HG03460 (cell line): ENCODE measurements around the gene SOCS4.
"Not testable (repeated sequence)": the region's sequence is repeated elsewhere in the genome, so short reads cannot be mapped to it uniquely, and the experiment has no call there.

Experiments
- ATAC-seq: cut with Tn5 transposase; IDR thresholded peaks from one replicate; pipeline ENCODE4 v1.9.1; 2021; ENCODE audit not compliant: unreplicated experiment

SOCS4 gene, protein sequence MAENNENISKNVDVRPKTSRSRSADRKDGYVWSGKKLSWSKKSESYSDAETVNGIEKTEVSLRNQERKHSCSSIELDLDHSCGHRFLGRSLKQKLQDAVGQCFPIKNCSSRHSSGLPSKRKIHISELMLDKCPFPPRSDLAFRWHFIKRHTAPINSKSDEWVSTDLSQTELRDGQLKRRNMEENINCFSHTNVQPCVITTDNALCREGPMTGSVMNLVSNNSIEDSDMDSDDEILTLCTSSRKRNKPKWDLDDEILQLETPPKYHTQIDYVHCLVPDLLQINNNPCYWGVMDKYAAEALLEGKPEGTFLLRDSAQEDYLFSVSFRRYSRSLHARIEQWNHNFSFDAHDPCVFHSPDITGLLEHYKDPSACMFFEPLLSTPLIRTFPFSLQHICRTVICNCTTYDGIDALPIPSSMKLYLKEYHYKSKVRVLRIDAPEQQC

DNA sequence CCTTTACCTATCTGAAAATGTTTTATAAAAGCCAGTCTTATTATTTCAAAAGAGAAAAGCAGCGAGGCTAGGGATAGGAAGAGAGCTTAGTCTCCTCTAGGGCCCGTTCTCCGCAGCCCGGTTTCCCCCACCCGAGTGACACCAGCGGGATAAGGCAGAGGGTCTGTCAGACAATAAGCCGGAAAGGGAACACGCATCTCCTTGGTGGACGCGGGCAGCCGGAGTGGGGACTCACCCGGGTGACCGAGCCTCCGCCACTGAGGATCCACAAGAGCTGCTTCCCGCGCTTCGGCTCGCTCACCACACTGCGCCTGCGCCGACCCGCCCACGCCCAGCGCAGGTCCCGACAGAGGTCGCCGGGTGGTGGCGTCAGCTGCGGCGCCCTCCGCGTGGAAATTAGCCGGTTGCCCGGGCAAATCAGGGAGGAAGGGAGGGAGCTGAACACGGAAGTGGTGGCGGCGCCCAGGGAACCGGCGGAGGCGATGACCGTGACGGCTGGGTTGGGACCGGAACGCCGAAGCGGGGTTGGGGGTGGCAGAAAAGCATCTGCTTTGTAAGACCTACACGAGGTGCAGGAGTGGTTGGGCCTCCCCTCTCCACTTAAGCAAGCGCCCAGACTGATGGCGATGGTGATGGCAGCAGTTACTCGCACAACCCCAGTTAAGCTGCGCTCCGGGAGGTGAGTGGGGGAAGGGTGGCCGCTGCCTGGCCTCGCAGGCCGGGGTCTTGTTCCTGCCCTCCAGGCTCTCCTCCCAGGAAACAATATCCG lies at the start of gene SOCS4, which contains the start of gene WDHD1:
Gene SOCS4, plus strand, starts transcription at position 444 of the 769 bp plus-strand sequence. CDS start 15,806 bp downstream, outside the sequence.
Gene WDHD1, minus strand, starts transcription at position 307 of the 769 bp plus-strand sequence. CDS start 312 bp downstream, outside the sequence.
- ATAC-seq: peak; percentile 93

DNA sequence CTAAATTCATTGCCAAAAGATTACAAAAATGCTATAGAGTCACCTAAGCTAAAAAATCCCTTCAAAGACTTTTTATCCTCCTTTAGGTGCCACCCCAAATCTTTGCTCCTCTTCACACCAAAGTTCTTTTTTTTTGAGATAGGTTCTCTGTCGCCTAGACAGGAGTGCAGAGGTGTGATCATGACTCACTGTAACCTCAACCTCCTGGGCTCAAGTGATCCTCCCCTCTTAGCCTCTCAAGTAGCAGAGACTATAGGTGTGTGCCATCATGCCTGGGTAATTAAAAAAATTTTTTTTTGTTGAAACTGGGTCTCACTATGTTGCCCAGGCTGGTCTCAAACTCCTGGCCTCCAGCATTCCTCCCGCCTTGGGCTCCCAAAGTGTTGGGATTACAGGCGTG lies 48.0 kb upstream of the SOCS4 start:
- no peak for ATAC-seq

DNA sequence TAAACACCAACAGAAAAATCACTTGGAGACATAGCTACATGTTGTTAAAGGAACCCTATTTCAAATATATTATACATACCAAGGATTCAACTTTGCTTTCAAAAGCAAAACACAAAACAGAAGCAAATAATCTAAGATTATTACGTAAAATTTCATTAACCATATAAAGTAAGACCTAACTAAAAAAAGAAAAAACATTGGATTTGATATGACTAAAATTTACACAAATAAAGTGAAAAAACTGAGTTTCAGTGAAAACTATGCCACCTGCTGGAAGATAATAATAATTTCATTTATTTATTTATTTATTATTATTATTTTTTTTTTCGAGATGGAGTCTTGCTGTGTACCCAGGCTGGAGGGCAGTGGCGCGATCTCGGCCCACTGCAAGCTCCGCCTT lies 45.3 kb upstream of the SOCS4 start:
- ATAC-seq: no peak

- ATAC-seq: no peak
These were observed 41.9 kb upstream of the SOCS4 start for GRCh38 chr14:54985156-54985555.

DNA sequence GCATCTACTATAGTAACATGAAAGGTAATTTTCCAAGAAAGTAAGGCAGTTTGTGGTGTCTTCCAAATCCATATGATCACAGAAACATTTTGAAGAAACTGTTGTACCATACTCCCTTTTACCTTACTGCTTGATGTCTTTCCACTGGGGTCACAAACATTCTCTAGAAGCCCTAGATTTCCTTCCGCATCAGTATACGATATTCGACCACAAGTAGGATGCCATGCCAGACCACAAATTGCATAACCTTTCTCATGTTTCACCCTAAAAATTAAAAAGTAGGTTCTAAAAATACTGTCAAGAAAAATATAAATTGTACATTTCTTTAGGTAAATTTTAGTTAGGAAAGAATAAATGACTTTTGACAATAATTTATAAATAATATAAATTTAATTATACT lies 26.7 kb upstream of the SOCS4 start:
- ATAC-seq: no peak

GRCh38 chr14:55005071-55005470 lies 22.0 kb upstream of the SOCS4 start:
- no peak for ATAC-seq

GRCh38 chr14:55015006-55015405 lies 12.0 kb upstream of the SOCS4 start:
- no peak for ATAC-seq

GRCh38 chr14:55019968-55020554 lies 7.0 kb upstream of the SOCS4 start:
- ATAC-seq: no peak

- ATAC-seq: not testable (repeated sequence)
These were observed 2.7 kb upstream of the SOCS4 start for GRCh38 chr14:55024365-55024764.

- ATAC-seq: no peak
These were observed 1.1 kb upstream of the SOCS4 start for GRCh38 chr14:55025948-55026347.

GRCh38 chr14:55026441-55026792 lies 619 bp upstream of the SOCS4 start:
- no peak for ATAC-seq

DNA sequence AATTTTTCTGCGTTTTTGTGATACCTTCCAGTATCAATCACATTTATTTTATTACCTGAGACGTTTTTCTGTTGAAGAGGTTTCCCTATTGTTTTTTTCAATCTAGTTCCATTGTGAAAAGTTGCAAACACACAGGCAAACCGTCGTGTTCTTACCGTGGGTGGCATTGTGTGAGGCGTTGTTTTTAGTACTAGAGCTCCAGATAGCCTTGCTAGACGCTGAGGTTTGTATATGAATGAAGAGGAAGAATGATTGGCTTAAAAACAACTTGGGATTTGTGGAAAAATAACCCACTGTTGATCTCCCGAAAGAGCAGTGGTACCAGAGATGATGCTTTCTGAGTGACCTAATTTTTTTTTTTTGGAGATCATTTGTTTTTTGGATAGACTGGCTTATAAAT lies 1.0 kb downstream of the SOCS4 start:
- no peak for ATAC-seq

GRCh38 chr14:55028476-55028875 lies 1.4 kb downstream of the SOCS4 start:
- ATAC-seq: no peak

DNA sequence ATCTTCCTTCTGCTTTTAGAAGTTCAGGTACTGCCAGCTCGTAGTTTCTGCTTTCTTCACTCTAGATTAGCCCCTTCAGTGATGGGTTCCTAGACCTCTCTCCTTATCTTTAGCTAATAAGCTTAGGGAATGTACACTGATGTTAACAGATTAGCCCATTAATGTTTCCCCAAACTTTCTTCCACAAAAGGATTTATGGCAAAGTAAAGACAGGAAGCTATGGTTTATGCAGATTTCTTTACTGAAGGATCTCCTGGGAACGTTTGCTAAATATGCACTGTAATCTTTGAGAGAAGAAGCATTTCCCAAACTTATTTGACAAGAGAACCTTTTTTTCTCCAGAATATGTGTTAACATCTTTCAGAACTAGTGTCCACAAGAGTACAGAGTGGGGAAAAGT lies 4.2 kb downstream of the SOCS4 start:
- ATAC-seq: no peak

DNA sequence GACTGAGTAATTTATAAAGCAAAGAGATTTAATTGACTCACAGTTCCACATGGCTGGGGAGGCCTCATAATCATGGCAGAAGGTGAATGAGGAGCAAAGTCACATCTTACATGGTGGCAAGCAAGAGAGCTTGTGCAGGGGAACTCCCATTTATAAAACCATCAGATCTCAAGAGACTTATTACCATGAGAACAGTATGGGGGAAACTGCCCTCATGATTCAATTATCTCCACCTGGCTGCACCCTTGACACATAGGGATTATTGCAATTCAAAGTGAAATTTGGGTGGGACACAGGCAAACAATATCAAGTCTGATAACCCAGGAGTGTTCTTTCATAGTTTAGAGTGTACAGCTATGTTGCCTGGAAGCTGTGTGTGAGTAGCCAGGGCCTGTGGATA lies 11.0 kb downstream of the SOCS4 start:
- ATAC-seq: not testable (repeated sequence)

DNA sequence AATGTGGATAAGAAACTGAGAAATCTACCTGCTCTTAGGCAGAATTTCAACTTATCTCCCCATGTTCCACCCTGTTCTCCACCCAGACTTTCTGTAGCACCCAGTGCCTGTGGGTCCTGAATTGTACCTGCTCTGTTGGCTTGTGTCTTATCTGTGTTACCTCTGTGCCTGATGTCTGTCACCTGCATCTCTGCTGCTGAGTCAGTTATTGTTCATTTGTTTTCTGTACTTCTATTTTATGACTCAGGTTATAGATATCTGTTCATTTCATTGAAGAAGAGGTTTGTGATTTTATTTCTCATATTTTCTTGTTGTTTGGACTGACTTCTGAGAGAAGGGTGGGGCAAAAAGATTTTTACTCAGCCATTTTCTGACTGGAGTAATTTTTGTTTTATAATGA lies 11.7 kb downstream of the SOCS4 start:
- ATAC-seq: no peak

DNA sequence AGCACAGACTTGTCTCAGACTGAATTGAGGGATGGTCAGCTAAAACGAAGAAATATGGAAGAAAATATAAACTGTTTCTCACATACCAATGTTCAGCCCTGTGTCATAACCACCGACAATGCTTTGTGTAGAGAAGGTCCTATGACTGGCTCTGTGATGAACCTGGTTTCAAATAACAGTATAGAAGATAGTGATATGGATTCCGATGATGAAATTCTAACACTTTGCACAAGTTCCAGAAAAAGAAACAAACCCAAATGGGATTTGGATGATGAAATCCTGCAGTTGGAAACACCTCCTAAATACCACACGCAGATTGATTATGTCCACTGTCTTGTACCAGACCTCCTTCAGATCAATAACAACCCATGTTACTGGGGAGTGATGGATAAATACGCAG lies 16.5 kb downstream of the SOCS4 start:
- ATAC-seq: no peak

GRCh38 chr14:55045087-55045486 lies 18.1 kb downstream of the SOCS4 start:
- ATAC-seq: no peak

DNA sequence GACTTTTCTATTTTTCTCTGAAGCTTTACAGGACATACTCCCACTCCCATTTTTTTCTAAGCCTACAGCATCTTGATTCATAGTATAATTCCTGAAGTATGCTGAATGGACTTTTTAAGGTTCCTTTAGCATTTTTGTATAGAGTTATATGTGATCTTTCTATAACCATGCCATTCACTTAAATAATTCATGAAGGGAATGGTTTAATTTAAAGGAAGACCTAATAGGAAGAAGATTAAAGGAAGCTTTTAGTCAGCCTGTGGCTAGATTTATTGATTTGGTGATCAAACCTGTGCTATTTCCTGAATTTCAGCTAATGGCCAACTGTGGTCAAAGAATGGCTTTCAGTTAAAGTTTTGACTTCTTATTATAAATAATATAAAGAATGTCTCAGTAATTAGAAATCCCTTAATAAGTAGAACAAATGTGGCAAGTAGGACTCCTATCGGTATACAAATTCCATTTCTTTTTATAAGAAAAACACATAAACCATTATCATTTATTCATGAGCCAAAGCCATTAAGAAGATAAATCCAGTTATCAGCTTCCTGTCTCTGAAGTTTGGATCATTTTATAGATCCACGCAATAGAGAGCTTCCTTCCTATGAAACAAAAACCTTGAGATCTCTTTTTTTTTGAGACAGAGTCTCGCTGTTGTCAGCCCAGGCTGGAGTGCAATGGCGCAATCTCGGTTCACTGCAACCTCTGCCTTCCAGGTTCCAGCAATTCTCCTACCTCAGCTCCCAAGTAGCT lies 20.4 kb downstream of the SOCS4 start:
- no peak for ATAC-seq

DNA sequence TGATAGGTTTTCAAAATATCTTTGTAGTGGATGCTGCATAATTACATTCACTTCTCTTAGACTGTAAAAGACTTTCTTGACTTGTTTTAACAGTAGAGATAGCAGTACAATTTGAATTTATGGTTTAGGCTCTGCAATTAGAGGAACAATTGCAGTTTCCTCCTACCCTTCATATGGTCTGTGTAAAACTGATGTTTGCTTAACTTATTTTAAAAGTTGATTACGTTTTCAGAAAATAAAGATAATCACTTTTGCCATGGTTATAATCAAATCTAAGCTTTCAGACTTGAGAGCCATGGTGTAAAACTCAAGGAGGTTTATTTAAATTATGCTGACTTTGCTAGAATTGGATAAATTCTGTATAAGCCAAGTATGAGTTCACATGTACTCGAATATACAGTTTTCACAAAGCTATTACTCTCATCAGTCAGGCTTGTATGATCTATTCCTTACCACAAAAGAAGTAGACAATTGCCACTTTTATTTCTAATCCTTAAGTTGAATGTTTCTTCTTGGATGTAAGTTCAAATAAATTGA lies 21.9 kb downstream of the SOCS4 start:
- no peak for ATAC-seq

- ATAC-seq: peak; percentile 20
These were observed 24.1 kb downstream of the SOCS4 start for GRCh38 chr14:55051165-55051422.
